Mesenchymal stem cell (in vitro differentiated cells and primary cell): ENCODE data around the gene MRFAP1.

Experiments
- DNase-seq: peaks from one replicate; pipeline ENCODE4 v3.0.0-alpha.2; 2013
- H2AFZ ChIP-seq: one replicate; pipeline ENCODE4 v1.6.1; 2013; ENCODE audit warnings: low read depth, mild to moderate bottlenecking, control low read depth, inconsistent platforms, low read length, moderate library complexity
- H2AK5ac ChIP-seq: 2 replicates; pipeline ENCODE4 v1.6.1; 2013; ENCODE audit warnings: low read length, moderate library complexity, mild to moderate bottlenecking, inconsistent platforms; ENCODE audit not compliant: severe bottlenecking
- H2BK120ac ChIP-seq: one replicate; pipeline ENCODE4 v1.6.1; 2013; ENCODE audit warnings: low read depth, mild to moderate bottlenecking, inconsistent platforms, low read length, moderate library complexity
- H2BK12ac ChIP-seq, 2 experiments: one replicate each; pipeline ENCODE4 v1.6.1; 2013; ENCODE audit warnings: inconsistent platforms in 2 of 2, low read length in 2 of 2, mild to moderate bottlenecking in 2 of 2, moderate library complexity in 2 of 2, control low read depth in 1 of 2
- H2BK15ac ChIP-seq: one replicate; pipeline ENCODE4 v1.6.1; 2013; ENCODE audit warnings: mild to moderate bottlenecking, low read depth, inconsistent platforms; ENCODE audit not compliant: poor library complexity, severe bottlenecking
- H2BK5ac ChIP-seq: 2 replicates; pipeline ENCODE4 v1.6.1; 2013; ENCODE audit warnings: low read depth, mild to moderate bottlenecking, low read length, control low read depth, inconsistent platforms; ENCODE audit not compliant: poor library complexity, severe bottlenecking
- H3K14ac ChIP-seq, 2 experiments: one replicate each; pipeline ENCODE4 v1.6.1; 2013; ENCODE audit warnings: inconsistent platforms in 2 of 2, low read length in 2 of 2, control low read depth in 1 of 2, mild to moderate bottlenecking in 1 of 2, moderate library complexity in 1 of 2
- H3K18ac ChIP-seq, 2 experiments: one replicate each; pipeline ENCODE4 v1.6.1; 2013; ENCODE audit warnings: inconsistent platforms in 2 of 2, low read length in 2 of 2, control low read depth in 1 of 2, low read depth in 1 of 2, mild to moderate bottlenecking in 1 of 2
- H3K23ac ChIP-seq, 2 experiments: one replicate each; pipeline ENCODE4 v1.6.1; 2013; ENCODE audit warnings: inconsistent platforms in 2 of 2, low read length in 2 of 2, mild to moderate bottlenecking in 2 of 2, moderate library complexity in 2 of 2, control low read depth in 1 of 2
- H3K27ac ChIP-seq: 2 replicates; pipeline ENCODE4 v1.5.1; 2013; ENCODE audit warnings: mild to moderate bottlenecking, moderate library complexity, low read length, control low read depth, inconsistent platforms; ENCODE audit not compliant: poor library complexity, severe bottlenecking
- H3K27me3 ChIP-seq, 2 experiments: 2 replicates each; pipeline versions ENCODE4 v1.6.1 to v1.7.0; 2013; ENCODE audit warnings: low read length in 2 of 2, mild to moderate bottlenecking in 2 of 2, moderate library complexity in 2 of 2, control low read depth in 1 of 2, inconsistent platforms in 1 of 2; ENCODE audit not compliant: control insufficient read depth in 1 of 2, insufficient read depth in 1 of 2
- H3K36me3 ChIP-seq, 2 experiments: 2 replicates each; pipeline versions ENCODE4 v1.6.1 to v1.7.0; 2013; ENCODE audit warnings: low read length in 2 of 2, control low read depth in 1 of 2, inconsistent platforms in 1 of 2, low read depth in 1 of 2, mild to moderate bottlenecking in 1 of 2; ENCODE audit not compliant: insufficient read depth in 2 of 2, control insufficient read depth in 1 of 2
- H3K4ac ChIP-seq, 2 experiments: one replicate each; pipeline ENCODE4 v1.6.1; 2013; ENCODE audit warnings: inconsistent platforms in 2 of 2, low read length in 2 of 2, mild to moderate bottlenecking in 2 of 2, moderate library complexity in 2 of 2, control low read depth in 1 of 2, low read depth in 1 of 2
- H3K4me1 ChIP-seq: 2 replicates; pipeline ENCODE4 v1.6.1; 2013; ENCODE audit warnings: low read depth, low read length, control low read depth; ENCODE audit not compliant: control insufficient read depth, insufficient read depth
- H3K4me2 ChIP-seq: 2 replicates; pipeline ENCODE4 v1.6.1; 2013; ENCODE audit warnings: low read length, mild to moderate bottlenecking, inconsistent platforms; ENCODE audit not compliant: poor library complexity, severe bottlenecking
- H3K4me3 ChIP-seq, 2 experiments: 2 replicates each; pipeline versions ENCODE4 v1.5.1 to v1.7.0; 2013; ENCODE audit warnings: low read length in 2 of 2, mild to moderate bottlenecking in 2 of 2, control low read depth in 1 of 2, low read depth in 1 of 2; ENCODE audit not compliant: insufficient read depth in 1 of 2
- H3K79me1 ChIP-seq: replicated peaks from 2 replicates; pipeline ENCODE4 v1.6.1; 2013; ENCODE audit warnings: mild to moderate bottlenecking, control low read depth, low read length, inconsistent platforms; ENCODE audit not compliant: poor library complexity, severe bottlenecking
- H3K9ac ChIP-seq: 2 replicates; pipeline ENCODE4 v1.7.0; 2013; ENCODE audit warnings: mild to moderate bottlenecking, low read length, moderate library complexity
- H3K9me3 ChIP-seq: 2 replicates; pipeline ENCODE4 v1.7.0; 2013; ENCODE audit warnings: mild to moderate bottlenecking, low read length; ENCODE audit not compliant: control insufficient read depth
- H4K8ac ChIP-seq: one replicate; pipeline ENCODE4 v1.6.1; 2013; ENCODE audit warnings: inconsistent platforms, mild to moderate bottlenecking, low read length, moderate library complexity
- H4K91ac ChIP-seq: one replicate; pipeline ENCODE4 v1.6.1; 2013; ENCODE audit warnings: mild to moderate bottlenecking, low read length, inconsistent platforms
- WGBS: methylation state at CpG from one replicate; pipeline ENCODE4 v1.1.7; 2013; ENCODE audit warnings: mixed read lengths; 5-methylcytosine and 5-hydroxymethylcytosine counted together

MRFAP1 gene

GRCh38 chr4:6662591-6662990 lies 22.1 kb downstream of the MRFAP1 start:
- no peak overlapping the region for H2AK5ac ChIP-seq
- no peak overlapping the region for H4K8ac ChIP-seq
- H3K27me3 ChIP-seq, result peaks cover 9 to 10% of the 10 kb centered on the region in 2 experiments
- no peak overlapping the region for H3K4ac ChIP-seq
- H3K27ac ChIP-seq, result no peak overlapping the region
- WGBS, result no CpG with 5 or more reads among the region's 3 CpGs
- no peak overlapping the region for H2BK15ac ChIP-seq
- no peak overlapping the region for H2AFZ ChIP-seq
- no peak for DNase-seq
- H3K4me2 ChIP-seq, result no peak overlapping the region
- no peak overlapping the region for H2BK12ac ChIP-seq
- no peaks in the 10 kb centered on the region for H3K9me3 ChIP-seq
- H2BK5ac ChIP-seq, result no peak overlapping the region
- H3K4me1 ChIP-seq, result peaks cover 12% of the 10 kb centered on the region
- no peak overlapping the region for H3K23ac ChIP-seq
- no peak overlapping the region for H2BK120ac ChIP-seq
- no peaks in the 10 kb centered on the region for H3K79me1 ChIP-seq
- H3K14ac ChIP-seq, result no peak overlapping the region
- H4K91ac ChIP-seq, result no peak overlapping the region
- no peak overlapping the region for H3K4me3 ChIP-seq
- no peak overlapping the region for H3K18ac ChIP-seq
- H3K9ac ChIP-seq, result no peak overlapping the region
- peaks cover 0 to 1% of the 10 kb centered on the region in 2 experiments for H3K36me3 ChIP-seq

- no peaks in the 10 kb centered on the region for H3K36me3 ChIP-seq
- H4K8ac ChIP-seq, result no peak overlapping the region
- H3K4me1 ChIP-seq, result peaks cover 13% of the 10 kb centered on the region
- no peak overlapping the region for H3K4me2 ChIP-seq
- peaks cover 9 to 10% of the 10 kb centered on the region in 2 experiments for H3K27me3 ChIP-seq
- H3K27ac ChIP-seq, result no peak overlapping the region
- no peak overlapping the region for H2BK15ac ChIP-seq
- H3K18ac ChIP-seq, result no peak overlapping the region
- H2BK5ac ChIP-seq, result no peak overlapping the region
- WGBS, result 95% methylated on average over 55 of the region's 55 CpGs
- H3K9me3 ChIP-seq, result no peaks in the 10 kb centered on the region
- H3K23ac ChIP-seq, result no peak overlapping the region
- H3K9ac ChIP-seq, result peak overlapping the region; percentile 60
- H2AK5ac ChIP-seq, result no peak overlapping the region
- H3K4me3 ChIP-seq, result peak overlapping the region in 1 of 2 experiments; percentile 69
- no peak overlapping the region for H3K14ac ChIP-seq
- no peak overlapping the region for H3K4ac ChIP-seq
- no peak overlapping the region for H2BK120ac ChIP-seq
- no peak overlapping the region for H2BK12ac ChIP-seq
- no peak overlapping the region for H4K91ac ChIP-seq
- no peaks in the 10 kb centered on the region for H3K79me1 ChIP-seq
- no peak overlapping the region for H2AFZ ChIP-seq
- no peak for DNase-seq
These were observed 23.3 kb downstream of the MRFAP1 start for GRCh38 chr4:6663596-6664393.

- Histone ChIP-seq H3K23ac (no peak overlapping the region), H3K18ac (no peak overlapping the region), H2BK15ac (no peak overlapping the region), H3K27me3 (peaks cover 9 to 10% of the 10 kb centered on the region in 2 experiments), H3K14ac (no peak overlapping the region), H3K79me1 (no peaks in the 10 kb centered on the region), H4K8ac (no peak overlapping the region), H2BK120ac (no peak overlapping the region), H3K36me3 (peaks cover 0 to 3% of the 10 kb centered on the region in 2 experiments), H3K4me3 (no peak overlapping the region), H3K4me2 (no peak overlapping the region), H3K9ac (no peak overlapping the region), H4K91ac (peak overlapping the region; percentile 46), H2AK5ac (no peak overlapping the region), H2BK12ac (no peak overlapping the region), H2AFZ (no peak overlapping the region), H2BK5ac (no peak overlapping the region), H3K27ac (no peak overlapping the region), H3K9me3 (no peaks in the 10 kb centered on the region), H3K4me1 (peaks cover 12% of the 10 kb centered on the region), H3K4ac (no peak overlapping the region)
- DNase-seq, result no peak
- over 99% methylated on average over 9 of the region's 9 CpGs for WGBS
These were observed 24.8 kb downstream of the MRFAP1 start for GRCh38 chr4:6665320-6665654.

- Histone ChIP-seq H3K14ac (no peak overlapping the region), H2BK12ac (no peak overlapping the region), H3K27ac (peak overlapping the region; percentile 57), H3K4me3 (no peak overlapping the region), H3K79me1 (no peaks in the 10 kb centered on the region), H3K23ac (no peak overlapping the region), H4K8ac (no peak overlapping the region), H2AFZ (no peak overlapping the region), H3K9ac (no peak overlapping the region), H3K27me3 (peaks cover 3 to 9% of the 10 kb centered on the region in 2 experiments), H3K4me1 (peaks cover 12% of the 10 kb centered on the region), H3K36me3 (peaks cover 0 to 8% of the 10 kb centered on the region in 2 experiments), H3K18ac (no peak overlapping the region), H2BK120ac (no peak overlapping the region), H3K4me2 (no peak overlapping the region), H4K91ac (no peak overlapping the region), H3K9me3 (no peaks in the 10 kb centered on the region), H2AK5ac (no peak overlapping the region), H2BK15ac (no peak overlapping the region), H3K4ac (no peak overlapping the region), H2BK5ac (no peak overlapping the region)
- WGBS, result 83% methylated on average over 10 of the region's 11 CpGs
- DNase-seq, result no peak
These were observed 27.9 kb downstream of the MRFAP1 start for GRCh38 chr4:6668391-6668790.
